Loucy (cell line): ENCODE data around the gene LRRC27.

ENCODE experiments used
- H2AFZ ChIP-seq: fragments of 200-600 bp; sonication (generic); 2 replicates; pipeline ENCODE4 v1.6.0; 2016; ENCODE audit warnings: antibody characterized with exemption, mild to moderate bottlenecking, low read length, moderate library complexity
- H3F3A ChIP-seq: fragments of 200-600 bp; 2 replicates; pipeline ENCODE4 v1.6.0; 2016; ENCODE audit warnings: antibody characterized with exemption, low read depth, mild to moderate bottlenecking
- H3K27me3 ChIP-seq: fragments of 200-600 bp; sonication (generic); 2 replicates; pipeline ENCODE4 v1.6.1; 2014; ENCODE audit warnings: low read length, mild to moderate bottlenecking; ENCODE audit not compliant: insufficient read depth, poor library complexity, severe bottlenecking
- H3K36me3 ChIP-seq: fragments of 200-600 bp; sonication (generic); 2 replicates; pipeline ENCODE4 v1.6.1; 2016; ENCODE audit warnings: low read length; ENCODE audit not compliant: insufficient read depth
- H3K4me1 ChIP-seq: fragments of 200-600 bp; sonication (generic); 2 replicates; pipeline ENCODE4 v1.5.1; 2014; ENCODE audit warnings: low read length, mild to moderate bottlenecking; ENCODE audit not compliant: insufficient read depth, poor library complexity, severe bottlenecking
- H3K4me2 ChIP-seq: fragments of 200-600 bp; sonication (generic); 2 replicates; pipeline ENCODE4 v1.6.0; 2014; ENCODE audit warnings: antibody characterized with exemption, low read length, low read depth, mild to moderate bottlenecking; ENCODE audit not compliant: poor library complexity, severe bottlenecking
- H3K4me3 ChIP-seq: fragments of 200-600 bp; sonication (generic); 2 replicates; pipeline ENCODE4 v1.5.1; 2014; ENCODE audit warnings: low read length, mild to moderate bottlenecking, mixed read lengths; ENCODE audit not compliant: poor library complexity, severe bottlenecking
- H3K79me2 ChIP-seq: fragments of 200-600 bp; sonication (generic); 2 replicates; pipeline ENCODE4 v1.6.1; 2014; ENCODE audit warnings: low read length; ENCODE audit not compliant: insufficient read depth
- H3K9ac ChIP-seq: fragments of 200-600 bp; sonication (generic); 2 replicates; pipeline ENCODE4 v1.6.0; 2014; ENCODE audit warnings: mild to moderate bottlenecking, low read depth, low read length, moderate library complexity; ENCODE audit not compliant: poor library complexity, severe bottlenecking
- H3K9me2 ChIP-seq: fragments of 200-600 bp; sonication (generic); replicated peaks from 2 replicates; pipeline ENCODE4 v1.6.1; 2016; ENCODE audit warnings: low read depth, low read length, mixed read lengths
- H3K9me3 ChIP-seq: fragments of 200-600 bp; sonication (generic); 2 replicates; pipeline ENCODE4 v1.6.1; 2014; ENCODE audit warnings: mild to moderate bottlenecking, antibody characterized with exemption, low read length, low read depth; ENCODE audit not compliant: insufficient read depth
- H4K20me1 ChIP-seq: fragments of 200-600 bp; sonication (generic); 2 replicates; pipeline ENCODE4 v1.6.0; 2014; ENCODE audit warnings: antibody characterized with exemption, low read length, mild to moderate bottlenecking; ENCODE audit not compliant: insufficient read depth, poor library complexity, severe bottlenecking
- CTCF ChIP-seq: fragments of 200-600 bp; sonication (generic); conservative IDR thresholded peaks from 2 replicates; pipeline ENCODE4 v1.5.1; 2014; ENCODE audit warnings: mild to moderate bottlenecking, antibody characterized with exemption, low read length
- EZH2phosphoT487 ChIP-seq: fragments of 200-600 bp; IDR thresholded peaks from 2 replicates; pipeline ENCODE4 v1.6.1; 2018; ENCODE audit warnings: antibody characterized with exemption, mild to moderate bottlenecking, moderate library complexity, borderline replicate concordance

LRRC27 gene

GRCh38 chr10:132356621-132357195 is 24.7 kb downstream of the LRRC27 start:
- TF ChIP-seq CTCF: no peak
- TF ChIP-seq EZH2phosphoT487: no peak
- Histone ChIP-seq H3K36me3 (no peaks in the 10 kb centered on the region), H2AFZ (no peak overlapping the region), H3K4me1 (no peaks in the 10 kb centered on the region), H3K79me2 (no peaks in the 10 kb centered on the region), H3K4me2 (no peak overlapping the region), H3F3A (no peaks in the 10 kb centered on the region), H4K20me1 (no peaks in the 10 kb centered on the region), H3K4me3 (no peak overlapping the region), H3K9ac (no peak overlapping the region), H3K9me2 (no peaks in the 10 kb centered on the region), H3K27me3 (no peaks in the 10 kb centered on the region), H3K9me3 (no peaks in the 10 kb centered on the region)

GRCh38 chr10:132357286-132358058 is 25.5 kb downstream of the LRRC27 start:
- H3K36me3 ChIP-seq: no peaks in the 10 kb centered on the region
- H3K9me2 ChIP-seq: no peaks in the 10 kb centered on the region
- H2AFZ ChIP-seq: no peak overlapping the region
- no peaks in the 10 kb centered on the region for H3F3A ChIP-seq
- no peak overlapping the region for H3K4me2 ChIP-seq
- no peak overlapping the region for H3K4me3 ChIP-seq
- TF ChIP-seq CTCF (no peak), EZH2phosphoT487 (no peak)
- no peak overlapping the region for H3K9ac ChIP-seq
- no peaks in the 10 kb centered on the region for H3K79me2 ChIP-seq
- no peaks in the 10 kb centered on the region for H4K20me1 ChIP-seq
- no peaks in the 10 kb centered on the region for H3K4me1 ChIP-seq
- H3K27me3 ChIP-seq: no peaks in the 10 kb centered on the region
- H3K9me3 ChIP-seq: no peaks in the 10 kb centered on the region

- H3K4me1 ChIP-seq: no peaks in the 10 kb centered on the region
- no peaks in the 10 kb centered on the region for H3K9me2 ChIP-seq
- no peak overlapping the region for H3K4me2 ChIP-seq
- H4K20me1 ChIP-seq: no peaks in the 10 kb centered on the region
- no peak overlapping the region for H2AFZ ChIP-seq
- no peaks in the 10 kb centered on the region for H3K9me3 ChIP-seq
- no peaks in the 10 kb centered on the region for H3K27me3 ChIP-seq
- no peaks in the 10 kb centered on the region for H3K79me2 ChIP-seq
- TF ChIP-seq CTCF (no peak), EZH2phosphoT487 (no peak)
- H3F3A ChIP-seq: no peaks in the 10 kb centered on the region
- no peaks in the 10 kb centered on the region for H3K36me3 ChIP-seq
- no peak overlapping the region for H3K4me3 ChIP-seq
- H3K9ac ChIP-seq: no peak overlapping the region
Observed at GRCh38 chr10:132359305-132360040, 27.5 kb downstream of the LRRC27 start.
